GM12865 (cell line): ENCODE measurements around the gene SALL2.

Source experiments
- DNase-seq: peaks from one replicate; pipeline ENCODE4 v3.0.0; 2010; ENCODE audit warnings: low read depth
- H3K4me3 ChIP-seq: 2 replicates; pipeline ENCODE4 v1.5.1; 2011; ENCODE audit warnings: mild to moderate bottlenecking, low read depth, low read length, control low read depth
- TF ChIP-seq, protein P1 (sequence below): IDR thresholded peaks from 2 replicates; pipeline ENCODE4 v1.5.1; 2011; ENCODE audit warnings: low read length, control low read depth, low read depth, inconsistent platforms; ENCODE audit not compliant: insufficient read depth; ENCODE audit errors: missing control alignments

SALL2 gene

DNA sequence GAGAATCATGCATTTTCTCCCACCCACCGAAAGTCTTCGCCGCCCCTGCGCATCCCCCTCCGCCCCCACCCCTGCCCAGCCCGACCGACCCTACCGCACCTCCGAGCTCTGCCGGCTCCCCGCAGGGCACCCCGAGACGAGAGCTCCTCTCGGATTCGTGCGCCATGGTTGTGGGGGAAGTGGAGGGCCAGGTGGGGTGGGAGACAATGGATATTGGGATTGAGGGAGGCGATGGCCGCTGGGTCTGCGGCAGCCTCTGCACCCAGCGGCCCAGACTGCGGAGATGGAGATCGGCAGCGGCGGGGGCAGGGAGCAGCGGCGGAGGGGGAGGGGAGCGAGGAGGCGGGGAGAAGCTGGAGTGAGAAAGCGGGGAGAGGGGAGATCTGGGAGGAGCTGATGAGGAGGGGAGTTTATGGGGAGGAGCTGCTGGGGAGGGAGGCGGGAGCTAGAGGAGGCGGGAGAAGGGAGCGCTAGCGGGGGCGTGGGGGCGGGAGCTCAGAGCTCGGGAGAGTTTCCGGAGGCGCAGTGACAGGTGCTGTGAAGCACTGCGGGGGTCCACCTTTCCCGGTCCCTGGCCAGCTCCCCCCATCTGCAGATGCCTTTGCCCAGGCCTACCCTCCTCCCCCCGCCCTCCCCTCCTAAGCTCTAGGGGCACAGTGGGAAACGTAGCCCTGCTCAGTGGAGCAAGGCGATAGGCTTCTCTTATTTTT is at the start of gene SALL2:
Gene SALL2, minus strand, starts transcription at position 385 of the 710 bp plus-strand sequence. Its CDS starts 219 bp downstream, at position 166.
- TF ChIP-seq, protein P1, sequence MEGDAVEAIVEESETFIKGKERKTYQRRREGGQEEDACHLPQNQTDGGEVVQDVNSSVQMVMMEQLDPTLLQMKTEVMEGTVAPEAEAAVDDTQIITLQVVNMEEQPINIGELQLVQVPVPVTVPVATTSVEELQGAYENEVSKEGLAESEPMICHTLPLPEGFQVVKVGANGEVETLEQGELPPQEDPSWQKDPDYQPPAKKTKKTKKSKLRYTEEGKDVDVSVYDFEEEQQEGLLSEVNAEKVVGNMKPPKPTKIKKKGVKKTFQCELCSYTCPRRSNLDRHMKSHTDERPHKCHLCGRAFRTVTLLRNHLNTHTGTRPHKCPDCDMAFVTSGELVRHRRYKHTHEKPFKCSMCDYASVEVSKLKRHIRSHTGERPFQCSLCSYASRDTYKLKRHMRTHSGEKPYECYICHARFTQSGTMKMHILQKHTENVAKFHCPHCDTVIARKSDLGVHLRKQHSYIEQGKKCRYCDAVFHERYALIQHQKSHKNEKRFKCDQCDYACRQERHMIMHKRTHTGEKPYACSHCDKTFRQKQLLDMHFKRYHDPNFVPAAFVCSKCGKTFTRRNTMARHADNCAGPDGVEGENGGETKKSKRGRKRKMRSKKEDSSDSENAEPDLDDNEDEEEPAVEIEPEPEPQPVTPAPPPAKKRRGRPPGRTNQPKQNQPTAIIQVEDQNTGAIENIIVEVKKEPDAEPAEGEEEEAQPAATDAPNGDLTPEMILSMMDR: no peak
- DNase-seq: peak; percentile 51
- H3K4me3 ChIP-seq: peak within 1 kb of the TSS; percentile 58

GRCh38 chr14:21575661-21576060 is 49.5 kb upstream of the SALL2 start:
- TF ChIP-seq, protein P1: no peak
- no peak overlapping the region for H3K4me3 ChIP-seq
- DNase-seq: no peak

- no peak overlapping the region for H3K4me3 ChIP-seq
- TF ChIP-seq, protein P1: no peak
- no peak for DNase-seq
These were observed 46.5 kb upstream of the SALL2 start for GRCh38 chr14:21572604-21573003.

- H3K4me3 ChIP-seq: no peak overlapping the region
- no peak for DNase-seq
- TF ChIP-seq, protein P1: no peak
These were observed 32.6 kb upstream of the SALL2 start for GRCh38 chr14:21558703-21559170.

- peak; percentile 89 for DNase-seq
- peak overlapping the region; percentile 33 for H3K4me3 ChIP-seq
- TF ChIP-seq, protein P1: peak; percentile 53
These were observed 31.1 kb upstream of the SALL2 start for GRCh38 chr14:21557084-21557901.

GRCh38 chr14:21556378-21557083 is 30.4 kb upstream of the SALL2 start:
- DNase-seq: no peak
- TF ChIP-seq, protein P1: no peak
- H3K4me3 ChIP-seq: no peak overlapping the region
